ENCODE measurements around the gene PNMA6E. TPM values are rescaled to one million over a fixed set of nuclear protein-coding genes. Genes with fewer than 3 reads are reported as not detected.

The PNMA6E gene
- total and polyA plus RNA-seq, 2 donors (not counting 3 experiments of a cell fraction or from before 2014, with no cell fraction given), result not detected

DNA sequence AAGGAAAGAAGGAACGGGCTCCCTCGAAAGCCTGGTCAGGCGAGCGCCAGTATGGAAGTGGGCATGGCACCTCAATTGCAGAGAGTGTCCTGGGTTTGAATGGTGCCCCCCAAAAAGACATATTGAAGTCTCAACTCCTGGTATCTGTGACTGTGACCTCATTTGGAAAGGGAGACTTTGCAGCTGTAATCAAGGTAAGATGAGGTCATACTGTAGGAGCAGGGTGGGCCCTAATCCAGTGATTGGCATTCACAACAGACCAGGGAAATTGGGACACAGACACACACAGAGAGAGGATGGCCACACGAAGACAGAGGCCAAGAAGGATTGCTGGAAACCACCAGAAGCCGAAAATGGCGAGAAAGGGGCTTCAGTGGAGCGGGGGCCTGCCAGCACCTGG lies 16.5 kb upstream of the PNMA6E start:
- no peaks in the 10 kb centered on the region for H3K9me3 ChIP-seq (replicated peaks; ENCODE audit: control insufficient read depth, insufficient read depth, low read length)
- FAIRE-seq, result no peak
- BruUV-seq (replicated peaks), result no TSS peak
- H3K4me3 ChIP-seq (replicated peaks in 1 of 3; ENCODE audit: insufficient read depth in 1 of 3, low read depth in 1 of 3, low read length in 3 of 3), result no peak overlapping the region
- H3K9ac ChIP-seq (replicated peaks; ENCODE audit: extremely low read depth, insufficient read depth, low read length), result no peak overlapping the region
- H4K20me1 ChIP-seq (replicated peaks; ENCODE audit: control insufficient read depth, extremely low read depth, insufficient read depth, low read length), result no peaks in the 10 kb centered on the region
- CTCF ChIA-PET, result no interaction called here
- H3K9me1 ChIP-seq (replicated peaks; ENCODE audit: control insufficient read depth, extremely low read depth, insufficient read depth, low read length), result no peaks in the 10 kb centered on the region
- POLR2A ChIA-PET, result no interaction called here
- H3K4me2 ChIP-seq (ENCODE audit: insufficient read depth, low read length), result no peak overlapping the region
- DNase-seq (ENCODE audit: low read depth, low spot score), result no peak
- intact Hi-C loops (cut with micrococcal nuclease), result no loop called here
- TF ChIP-seq POLR2A (IDR thresholded peaks at IDR 0.05; ENCODE audit: low read depth, low read length) (no peak), POLR2AphosphoS5 (IDR thresholded peaks at IDR 0.05; ENCODE audit: insufficient read depth, low read depth, low read length) (no peak), FOS (IDR thresholded peaks at IDR 0.05; ENCODE audit: borderline replicate concordance, insufficient read depth, low read length) (no peak), EZH2 (IDR thresholded peaks at IDR 0.05; ENCODE audit: borderline replicate concordance, low read depth, low read length, severe bottlenecking) (no peak), MYC (IDR thresholded peaks at IDR 0.05; ENCODE audit: low read depth, low read length) (no peak), JUN (IDR thresholded peaks at IDR 0.05; ENCODE audit: borderline replicate concordance, insufficient read depth, insufficient read length, low read depth) (no peak), GATA2 (IDR thresholded peaks at IDR 0.05; ENCODE audit: insufficient read depth, insufficient read length, low read depth, low read length) (no peak)
- TF ChIP-seq, protein P1, sequence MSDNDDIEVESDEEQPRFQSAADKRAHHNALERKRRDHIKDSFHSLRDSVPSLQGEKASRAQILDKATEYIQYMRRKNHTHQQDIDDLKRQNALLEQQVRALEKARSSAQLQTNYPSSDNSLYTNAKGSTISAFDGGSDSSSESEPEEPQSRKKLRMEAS (IDR thresholded peaks at IDR 0.05; ENCODE audit: insufficient read depth, insufficient read length), result no peak
- TF ChIP-seq, protein P2, sequence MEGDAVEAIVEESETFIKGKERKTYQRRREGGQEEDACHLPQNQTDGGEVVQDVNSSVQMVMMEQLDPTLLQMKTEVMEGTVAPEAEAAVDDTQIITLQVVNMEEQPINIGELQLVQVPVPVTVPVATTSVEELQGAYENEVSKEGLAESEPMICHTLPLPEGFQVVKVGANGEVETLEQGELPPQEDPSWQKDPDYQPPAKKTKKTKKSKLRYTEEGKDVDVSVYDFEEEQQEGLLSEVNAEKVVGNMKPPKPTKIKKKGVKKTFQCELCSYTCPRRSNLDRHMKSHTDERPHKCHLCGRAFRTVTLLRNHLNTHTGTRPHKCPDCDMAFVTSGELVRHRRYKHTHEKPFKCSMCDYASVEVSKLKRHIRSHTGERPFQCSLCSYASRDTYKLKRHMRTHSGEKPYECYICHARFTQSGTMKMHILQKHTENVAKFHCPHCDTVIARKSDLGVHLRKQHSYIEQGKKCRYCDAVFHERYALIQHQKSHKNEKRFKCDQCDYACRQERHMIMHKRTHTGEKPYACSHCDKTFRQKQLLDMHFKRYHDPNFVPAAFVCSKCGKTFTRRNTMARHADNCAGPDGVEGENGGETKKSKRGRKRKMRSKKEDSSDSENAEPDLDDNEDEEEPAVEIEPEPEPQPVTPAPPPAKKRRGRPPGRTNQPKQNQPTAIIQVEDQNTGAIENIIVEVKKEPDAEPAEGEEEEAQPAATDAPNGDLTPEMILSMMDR (IDR thresholded peaks at IDR 0.05; ENCODE audit: extremely low read depth in 1 of 2, insufficient read depth in 1 of 2, low read depth in 1 of 2, low read length in 2 of 2), result no peak
- H3K27me3 ChIP-seq (ENCODE audit: control insufficient read depth in 2 of 2, insufficient read depth in 2 of 2, low read length in 2 of 2), result no peaks in the 10 kb centered on the region
- H3K27ac ChIP-seq (ENCODE audit: insufficient read depth, low read depth, low read length), result no peak overlapping the region
- H2AFZ ChIP-seq (ENCODE audit: low read depth, low read length), result no peak overlapping the region
- no peaks in the 10 kb centered on the region for H3K36me3 ChIP-seq (ENCODE audit: control insufficient read depth in 2 of 2, extremely low read depth in 1 of 2, insufficient read depth in 2 of 2, low read length in 2 of 2)
- no peaks in the 10 kb centered on the region for H3K79me2 ChIP-seq (ENCODE audit: control insufficient read depth, insufficient read depth, low read length)
- no peaks in the 10 kb centered on the region for H3K4me1 ChIP-seq (ENCODE audit: control insufficient read depth, extremely low read depth, insufficient read depth, low read length)
- dilution Hi-C loops (cut with MboI; ENCODE audit: extremely low pct_ligation_motif_present, low sequenced_read_pairs), result no loop called here
